Kidney (tissue), 14 donors: ENCODE data around the gene CCNK. TPM values are rescaled to one million over a fixed set of nuclear protein-coding genes. Genes with fewer than 3 reads are reported as not detected.

Experiments
- DNase-seq, 5 donors: peaks; one replicate each; pipeline ENCODE4 v3.0.0-alpha.2; 2013 to 2020
- FAIRE-seq: peaks from 2 replicates; lab custom pipeline; 2012; peaks lifted over from hg19 to GRCh38; lab: Jason Lieb, UNC
- H3K27ac ChIP-seq, 2 donors: one replicate each; pipeline ENCODE4 v1.7.0; 2013; ENCODE audit warnings: low read depth in 2 of 2, low read length in 2 of 2, inconsistent platforms in 1 of 2
- H3K27me3 ChIP-seq: one replicate; pipeline ENCODE4 v1.7.1; 2013; ENCODE audit warnings: low read length, inconsistent platforms; ENCODE audit not compliant: control insufficient read depth, insufficient read depth
- H3K36me3 ChIP-seq, 3 donors: one replicate each; pipeline versions ENCODE4 v1.7.0 to v1.7.1; 2013; ENCODE audit warnings: low read length in 3 of 3, control low read depth in 1 of 3, inconsistent platforms in 1 of 3; ENCODE audit not compliant: insufficient read depth in 3 of 3, control insufficient read depth in 2 of 3
- H3K4me1 ChIP-seq, 3 donors: one replicate each; pipeline versions ENCODE4 v1.7.0 to v1.7.1; 2013; ENCODE audit warnings: low read length in 3 of 3, inconsistent platforms in 1 of 3, low read depth in 1 of 3; ENCODE audit not compliant: control insufficient read depth in 2 of 3, insufficient read depth in 2 of 3
- H3K4me3 ChIP-seq, 3 donors: one replicate each; pipeline versions ENCODE4 v1.7.0 to v1.8.1; 2013; ENCODE audit warnings: low read length in 3 of 3, control low read depth in 1 of 3, inconsistent platforms in 1 of 3
- H3K9ac ChIP-seq, 3 donors: one replicate each; pipeline versions ENCODE4 v1.7.0 to v1.7.1; 2013; ENCODE audit warnings: low read length in 3 of 3, control low read depth in 1 of 3, inconsistent platforms in 1 of 3
- H3K9me3 ChIP-seq, 3 donors: one replicate each; pipeline versions ENCODE4 v1.7.0 to v1.7.1; 2013; ENCODE audit warnings: low read length in 3 of 3, control low read depth in 1 of 3, inconsistent platforms in 1 of 3; ENCODE audit not compliant: control insufficient read depth in 2 of 3, insufficient read depth in 1 of 3
- CTCF ChIP-seq: IDR thresholded peaks from 3 replicates; pipeline ENCODE4 v1.5.1; 2012; ENCODE audit warnings: mild to moderate bottlenecking, moderate library complexity, borderline replicate concordance; ENCODE audit not compliant: insufficient read depth; ENCODE audit errors: extremely low read depth
- intact Hi-C: fragments of 100-400 bp; cut with DNase I; formaldehyde crosslinking; loops from one replicate; pipeline ENCODE4 v1.11.1; 2022
- polyA plus RNA-seq: library from polyadenylated mRNA; stranded (reverse); fragments of 350-450 nt; fragmentation: Illumina TruSeq; extraction: RNeasy Lipid Tissue Mini Kit (QIAGEN cat#74804); gene quantifications from one replicate; pipeline ENCODE4 v1.2.3, GENCODE V29; 2014; ENCODE audit warnings: low read depth, low replicate concordance; ENCODE audit not compliant: insufficient read depth
- total RNA-seq: library from RNA; stranded (reverse); fragmentation: NEBNext Ultra II Directional; extraction: Animal tissue kit (Norgen Biotek cat#: 25700); gene quantifications from one replicate; pipeline ENCODE4 v1.2.1, GENCODE V29; 2021
- donor health status: control.
- donor health status: control.
- donor health status: control.
- donor health status: control.
- donor health status: control.
- donor health status: DM: yes; HTN: yes; CAD: no.
- donor health status: Normal renal cell carcinoma (clear cell type).

Gene CCNK
- total and polyA plus RNA-seq, 2 donors from 2014 or later = 12.8 to 40.6 TPM

- H3K36me3 ChIP-seq = no peaks in the 10 kb centered on the region
- H3K9ac ChIP-seq = peak within 1 kb of the TSS; percentile 86 to 94 (median 87)
- DNase-seq (peak; percentile 49 to 90 (median 69)), FAIRE-seq (no peak)
- no peaks in the 10 kb centered on the region for H3K27me3 ChIP-seq
- H3K4me3 ChIP-seq = peak within 1 kb of the TSS; percentile 90 to 97 (median 93)
- peak within 1 kb of the TSS; percentile 85 to 87 for H3K27ac ChIP-seq
- no peaks in the 10 kb centered on the region for H3K9me3 ChIP-seq
- intact Hi-C loops = no loop called here
- TF ChIP-seq CTCF = no peak
- peaks cover 0 to 21% (median 21%) of the 10 kb centered on the region in 3 donors for H3K4me1 ChIP-seq
Observed at GRCh38 chr14:99479906-99480869, 1.0 kb upstream of the CCNK start, which contains the start of gene SETD3. TSS of gene SETD3 (minus strand) at chr14:99480859. CDS start at chr14:99465805, 15,054 bp downstream.

GRCh38 chr14:99481745-99482099, 513 bp downstream of the CCNK start:
- Histone ChIP-seq H3K9me3 (no peaks in the 10 kb centered on the region), H3K9ac (peak overlapping the region; percentile 86 to 94 (median 87)), H3K36me3 (no peaks in the 10 kb centered on the region), H3K27ac (peak overlapping the region; percentile 85 to 87), H3K4me3 (peak overlapping the region; percentile 90 to 97 (median 93)), H3K4me1 (peaks cover 0 to 17% (median 14%) of the 10 kb centered on the region in 3 donors), H3K27me3 (no peaks in the 10 kb centered on the region)
- intact Hi-C loops = no loop called here
- TF ChIP-seq CTCF = no peak
- DNase-seq (peak in 2 of 5 donors; percentile 44 to 52), FAIRE-seq (no peak)

- H3K27me3 ChIP-seq = no peaks in the 10 kb centered on the region
- no peak for DNase-seq
- no peak for FAIRE-seq
- H3K36me3 ChIP-seq = no peaks in the 10 kb centered on the region
- intact Hi-C loops = no loop called here
- no peak for TF ChIP-seq CTCF
- peaks cover 0 to 12% (median 7%) of the 10 kb centered on the region in 3 donors for H3K4me1 ChIP-seq
- H3K9me3 ChIP-seq = no peaks in the 10 kb centered on the region
- H3K27ac ChIP-seq = no peak overlapping the region
- no peak overlapping the region for H3K4me3 ChIP-seq
- H3K9ac ChIP-seq = no peak overlapping the region
Observed at GRCh38 chr14:99484106-99484505, 2.9 kb downstream of the CCNK start.
